Activated CD8-positive, alpha-beta T cell treated with anti-CD3 and anti-CD28 coated beads for 36 hours (primary cell): Measurements from ENCODE around the gene MYL6B. TPM values are rescaled to one million over a fixed set of nuclear protein-coding genes. Genes with fewer than 3 reads are reported as not detected.

Source experiments
- ATAC-seq: fragments of 200-7000 bp; cut with Tn5 transposase; one replicate; pipeline ENCODE4 v1.10.0; 2021; ENCODE audit warnings: mild to moderate bottlenecking, moderate library complexity
- CTCF ChIA-PET: fragments of 350-600 bp; sonication (Branson Sonifier 250); formaldehyde crosslinking; loops from one replicate; lab custom pipeline; 2021; ENCODE audit warnings: antibody characterized with exemption; lab: Charles Lee
- POLR2A ChIA-PET: fragments of 350-600 bp; sonication (Branson Sonifier 250); formaldehyde crosslinking; loops from one replicate; lab custom pipeline; 2021; ENCODE audit warnings: antibody characterized with exemption; lab: Charles Lee
- DNase-seq: peaks from one replicate; pipeline ENCODE4 v3.0.0-alpha.2; 2020
- H3K27ac Mint-ChIP-seq: one replicate; pipeline ENCODE4 v1.8.0; 2021; ENCODE audit warnings: mild to moderate bottlenecking, mixed read lengths
- H3K27me3 Mint-ChIP-seq: one replicate; pipeline ENCODE4 v1.8.0; 2021; ENCODE audit warnings: mixed read lengths
- H3K36me3 Mint-ChIP-seq: one replicate; pipeline ENCODE4 v1.8.0; 2021; ENCODE audit warnings: low read depth, mixed read lengths
- H3K4me1 Mint-ChIP-seq: one replicate; pipeline ENCODE4 v1.8.0; 2021; ENCODE audit warnings: low read depth, mixed read lengths
- H3K4me3 Mint-ChIP-seq: one replicate; pipeline ENCODE4 v1.8.0; 2021; ENCODE audit warnings: mild to moderate bottlenecking, moderate library complexity, mixed read lengths
- H3K9me3 Mint-ChIP-seq: one replicate; pipeline ENCODE4 v1.8.0; 2021; ENCODE audit warnings: mixed read lengths
- CTCF ChIP-seq: fragments of 200-600 bp; IDR thresholded peaks from one replicate; pipeline ENCODE4 v1.8.0; 2022; ENCODE audit warnings: antibody characterized with exemption, mild to moderate bottlenecking
- intact Hi-C: fragments of 100-400 bp; cut with micrococcal nuclease; formaldehyde crosslinking; loops from one replicate; pipeline ENCODE4 v1.10.0; 2022
- total RNA-seq, 2 experiments: library from RNA; stranded (reverse); gene quantifications; one replicate each; pipeline ENCODE4 v1.2.3, GENCODE V29; 2021

The MYL6B gene
- total RNA-seq, 2 experiments from 2014 or later = 60.3 to 66.9 TPM

- Mint-ChIP-seq H3K27ac (peak within 1 kb of the TSS; percentile 99), H3K9me3 (no peaks in the 10 kb centered on the region), H3K4me1 (peaks cover 47% of the 10 kb centered on the region), H3K4me3 (peak within 1 kb of the TSS; percentile 95), H3K36me3 (peaks cover 43% of the 10 kb centered on the region), H3K27me3 (no peaks in the 10 kb centered on the region)
- no peak for TF ChIP-seq CTCF
- intact Hi-C loops = loop anchor here (1.0 kb wide), 1 partner anchor 48 kb away; the partner anchor contains the start of gene MYL6B
- ChIA-PET CTCF (interaction anchor here (0.8 to 8.1 kb wide), 17 partner anchors 9 to 164 kb away, joined by 3 to 53 read pairs (median 6); partner anchors contain the start of genes ERBB3, ESYT1, SMARCC2 and SUOX), POLR2A (interaction anchor here (0.5 to 9.1 kb wide), 25 partner anchors 9 to 385 kb away, joined by 3 to 162 read pairs (median 7); partner anchors contain the start of genes ERBB3, ESYT1, PYM1 and RAB5B)
- DNase-seq (peak; percentile 100), ATAC-seq (peak; percentile 94)
Observed at GRCh38 chr12:56104109-56104814, 48.1 kb upstream of the MYL6B start, which contains the start of gene PA2G4. Gene PA2G4, plus strand, starts transcription at chr12:56104559. Its CDS starts 179 bp downstream, at chr12:56104738.

GRCh38 chr12:56104815-56105608 lies 47.4 kb upstream of the MYL6B start:
- POLR2A ChIA-PET = interaction anchor here (0.6 to 9.1 kb wide), 23 partner anchors 8 to 374 kb away, joined by 3 to 162 read pairs (median 6); partner anchors contain the start of genes ERBB3, ESYT1, MYL6 and PYM1
- peak; percentile 50 for DNase-seq
- peaks cover 44% of the 10 kb centered on the region for H3K4me1 Mint-ChIP-seq
- intact Hi-C loops = loop anchor here (1.0 kb wide), 1 partner anchor 47 kb away; the partner anchor contains the start of gene MYL6B
- peak; percentile 1 for ATAC-seq
- H3K27me3 Mint-ChIP-seq = no peaks in the 10 kb centered on the region
- peaks cover 49% of the 10 kb centered on the region for H3K36me3 Mint-ChIP-seq
- H3K4me3 Mint-ChIP-seq = peak overlapping the region; percentile 95
- no peaks in the 10 kb centered on the region for H3K9me3 Mint-ChIP-seq
- CTCF ChIA-PET = interaction anchor here (0.9 to 8.1 kb wide), 16 partner anchors 8 to 165 kb away, joined by 3 to 53 read pairs (median 6); partner anchors contain the start of genes ERBB3, ESYT1, RAB5B and SMARCC2
- peak overlapping the region; percentile 99 for H3K27ac Mint-ChIP-seq
- TF ChIP-seq CTCF = no peak

- peaks cover 54% of the 10 kb centered on the region for H3K36me3 Mint-ChIP-seq
- H3K27me3 Mint-ChIP-seq = no peaks in the 10 kb centered on the region
- H3K27ac Mint-ChIP-seq = peak overlapping the region; percentile 99
- H3K4me3 Mint-ChIP-seq = peak overlapping the region; percentile 95
- ChIA-PET POLR2A (interaction anchor here (0.6 to 9.1 kb wide), 12 partner anchors 12 to 178 kb away, joined by 3 to 162 read pairs (median 5); partner anchors contain the start of genes ESYT1, MYL6, PYM1 and RAB5B), CTCF (interaction anchor here (1.5 to 8.1 kb wide), 9 partner anchors 8 to 131 kb away, joined by 4 to 53 read pairs (median 8); partner anchors contain the start of genes RAB5B, SMARCC2, SUOX and ZC3H10)
- intact Hi-C loops = no loop called here
- no peak for TF ChIP-seq CTCF
- H3K9me3 Mint-ChIP-seq = no peaks in the 10 kb centered on the region
- DNase-seq (no peak), ATAC-seq (no peak)
- H3K4me1 Mint-ChIP-seq = peaks cover 46% of the 10 kb centered on the region
Observed at GRCh38 chr12:56105609-56105902, 46.8 kb upstream of the MYL6B start.

- peaks cover 39% of the 10 kb centered on the region for H3K4me1 Mint-ChIP-seq
- peak overlapping the region; percentile 28 for H3K4me3 Mint-ChIP-seq
- DNase-seq (no peak), ATAC-seq (no peak)
- H3K9me3 Mint-ChIP-seq = no peaks in the 10 kb centered on the region
- no peak for TF ChIP-seq CTCF
- peaks cover 69% of the 10 kb centered on the region for H3K36me3 Mint-ChIP-seq
- H3K27ac Mint-ChIP-seq = peak overlapping the region; percentile 77
- intact Hi-C loops = no loop called here
- POLR2A ChIA-PET = interaction anchor here (0.6 to 9.1 kb wide), 5 partner anchors 10 to 67 kb away, joined by 3 to 162 read pairs (median 4); partner anchors contain the start of genes RPL41 and ZC3H10
- no peaks in the 10 kb centered on the region for H3K27me3 Mint-ChIP-seq
- CTCF ChIA-PET = interaction anchor here (1.0 to 8.1 kb wide), 4 partner anchors 11 to 369 kb away, joined by 3 to 53 read pairs (median 8); partner anchors contain the start of gene ZC3H10
Observed at GRCh38 chr12:56107242-56107641, 45.1 kb upstream of the MYL6B start.
